ENCODE data around the gene NOTCH1.

Gene NOTCH1

GRCh38 chr9:136460772-136461325, 85.0 kb downstream of the NOTCH1 start:
- DNase-seq (ENCODE audit: low spot score) = no peak
- Histone ChIP-seq H3K27ac (no peak overlapping the region), H3K4me3 (no peak overlapping the region)
- no peak for TF ChIP-seq CTCF (IDR thresholded peaks at IDR 0.05)

GRCh38 chr9:136459425-136459824, 86.4 kb downstream of the NOTCH1 start:
- Histone ChIP-seq H3K27ac (no peak overlapping the region), H3K4me3 (no peak overlapping the region)
- no peak for TF ChIP-seq CTCF (IDR thresholded peaks at IDR 0.05)
- DNase-seq (ENCODE audit: low spot score) = no peak

- TF ChIP-seq CTCF (IDR thresholded peaks at IDR 0.05) = no peak
- DNase-seq (ENCODE audit: low spot score) = no peak
- H3K4me3 ChIP-seq = no peak overlapping the region
- H3K27ac ChIP-seq = no peak overlapping the region
These were observed 88.5 kb downstream of the NOTCH1 start for GRCh38 chr9:136457326-136457725.

- TF ChIP-seq CTCF (IDR thresholded peaks at IDR 0.05) = no peak
- Histone ChIP-seq H3K4me3 (no peak overlapping the region), H3K27ac (no peak overlapping the region)
- DNase-seq (ENCODE audit: low spot score) = no peak
These were observed 89.6 kb downstream of the NOTCH1 start for GRCh38 chr9:136456258-136456657.

- no peak for DNase-seq (ENCODE audit: low spot score)
- no peak overlapping the region for H3K27ac ChIP-seq
- no peak for TF ChIP-seq CTCF (IDR thresholded peaks at IDR 0.05)
- H3K4me3 ChIP-seq = no peak overlapping the region
These were observed 90.5 kb downstream of the NOTCH1 start for GRCh38 chr9:136455043-136456002.

- H3K27ac ChIP-seq = no peak overlapping the region
- H3K4me3 ChIP-seq = no peak overlapping the region
- no peak for DNase-seq (ENCODE audit: low spot score)
- no peak for TF ChIP-seq CTCF (IDR thresholded peaks at IDR 0.05)
These were observed 91.6 kb downstream of the NOTCH1 start for GRCh38 chr9:136454026-136454796.

All from coronary artery (tissue), 2 donors.